K562 (cell line): ENCODE measurements around the gene APOBEC3G. TPM values are rescaled to one million over a fixed set of nuclear protein-coding genes. Genes with fewer than 3 reads are reported as not detected.

ENCODE experiments used
- ATAC-seq: fragments of 200-7000 bp; cut with Tn5 transposase; 3 replicates; pipeline ENCODE4 v1.9.1; 2020; ENCODE audit warnings: moderate library complexity
- BruUV-seq: library from RNA; stranded (reverse); fragments of 400-500 nt; replicated peaks from 2 replicates; lab custom pipeline; 2021; lab: Mats Ljungman, UMichigan
- CTCF ChIA-PET: fragments of 300-600 bp; formaldehyde crosslinking; extraction: SDS; loops from one replicate; lab custom pipeline; 2021; ENCODE audit warnings: low intra/inter-chr PET ratio; lab: Yijun Ruan, JAX
- POLR2A ChIA-PET: fragments of 300-600, 350-650 bp; sonication (Branson Sonifier 250); formaldehyde crosslinking; extraction: SDS; loops from one replicate; lab custom pipeline; 2021; ENCODE audit warnings: antibody characterized with exemption, inconsistent platforms; lab: Yijun Ruan, JAX
- DNase-seq, 4 experiments: peaks; one replicate each; pipeline versions ENCODE4 v3.0.0 to v3.0.0-alpha.2; 2011 to 2018; ENCODE audit warnings: low spot score in 3 of 4, mixed read lengths in 3 of 4; ENCODE audit errors: extremely low read depth in 1 of 4
- FAIRE-seq: peaks from 2 replicates; lab custom pipeline; 2011; peaks lifted over from hg19 to GRCh38; lab: Jason Lieb, UNC
- H2AFZ ChIP-seq: 2 replicates; pipeline ENCODE4 v1.6.0; 2011; ENCODE audit warnings: low read depth, low read length, control low read depth, inconsistent platforms
- H3K27ac ChIP-seq: fragments of 200-600 bp; 3 replicates; pipeline ENCODE4 v1.8.0; 2011; ENCODE audit warnings: low read depth, mild to moderate bottlenecking, control low read depth, inconsistent platforms, low read length, moderate library complexity, mixed read lengths; ENCODE audit errors: extremely low read depth
- H3K27me3 ChIP-seq, 2 experiments: fragments of 300-600 bp in 1 of 2; 2 replicates in 1 of 2; 3 replicates in 1 of 2; pipeline versions ENCODE4 v1.6.0 to v1.8.0; 2011; ENCODE audit warnings: inconsistent platforms in 2 of 2, low read length in 2 of 2, mild to moderate bottlenecking in 1 of 2, mixed read lengths in 1 of 2, moderate library complexity in 1 of 2; ENCODE audit not compliant: control insufficient read depth in 2 of 2, insufficient read depth in 2 of 2
- H3K36me3 ChIP-seq: fragments of 300-600 bp; 3 replicates; pipeline ENCODE4 v1.8.0; 2011; ENCODE audit warnings: mild to moderate bottlenecking, low read length, inconsistent platforms; ENCODE audit not compliant: control insufficient read depth, insufficient read depth
- H3K4me1 ChIP-seq, 2 experiments: fragments of 200-600 bp in 1 of 2; replicated peaks in 1 of 2; 2 replicates in 1 of 2; 3 replicates in 1 of 2; pipeline versions ENCODE4 v1.5.1 to v1.8.0; 2011; ENCODE audit warnings: inconsistent platforms in 2 of 2, low read length in 2 of 2, mild to moderate bottlenecking in 1 of 2, mixed read lengths in 1 of 2, moderate library complexity in 1 of 2; ENCODE audit not compliant: control insufficient read depth in 2 of 2, insufficient read depth in 2 of 2
- H3K4me2 ChIP-seq: 2 replicates; pipeline ENCODE4 v1.6.1; 2011; ENCODE audit warnings: low read length, control low read depth, inconsistent platforms, mixed read lengths; ENCODE audit not compliant: insufficient read depth
- H3K4me3 ChIP-seq: fragments of 200-600 bp; sonication (generic), shearing (Covaris generic); 2 replicates; pipeline ENCODE4 v1.5.1; 2016; ENCODE audit warnings: control low read depth, inconsistent platforms
- H3K79me2 ChIP-seq: fragments of 200-600 bp; 3 replicates; pipeline ENCODE4 v1.8.0; 2011; ENCODE audit warnings: low read length, inconsistent platforms; ENCODE audit not compliant: control insufficient read depth, insufficient read depth
- H3K9ac ChIP-seq, 2 experiments: 2 replicates each; pipeline versions ENCODE4 v1.6.0 to v1.6.1; 2011; ENCODE audit warnings: low read depth in 2 of 2, low read length in 2 of 2, control low read depth in 1 of 2, inconsistent platforms in 1 of 2, mild to moderate bottlenecking in 1 of 2, mixed read lengths in 1 of 2; ENCODE audit not compliant: insufficient read depth in 1 of 2
- H3K9me1 ChIP-seq: one replicate; pipeline ENCODE4 v1.6.0; 2011; ENCODE audit warnings: inconsistent platforms, mild to moderate bottlenecking, low read length, moderate library complexity; ENCODE audit not compliant: control insufficient read depth, insufficient read depth
- H3K9me3 ChIP-seq: replicated peaks from 2 replicates; pipeline ENCODE4 v1.5.1; 2011; ENCODE audit warnings: low read depth, low read length, inconsistent platforms; ENCODE audit not compliant: control insufficient read depth, insufficient read depth
- H4K20me1 ChIP-seq: replicated peaks from 2 replicates; pipeline ENCODE4 v1.6.1; 2011; ENCODE audit warnings: low read length, inconsistent platforms, mixed read lengths; ENCODE audit not compliant: control insufficient read depth, insufficient read depth
- CBX3 ChIP-seq, 2 experiments: IDR thresholded peaks; 1 replicate in 1 of 2; 2 replicates in 1 of 2; pipeline ENCODE4 v1.6.1; 2012; ENCODE audit warnings: inconsistent platforms in 2 of 2, low read length in 2 of 2, borderline replicate concordance in 1 of 2, control low read depth in 1 of 2
- FOXP1 ChIP-seq: sonication (generic); formaldehyde crosslinking; IDR thresholded peaks from 2 replicates; pipeline ENCODE4 v1.8.0; 2022; ENCODE audit warnings: mild to moderate bottlenecking, missing genetic modification reagents
- KDM1A ChIP-seq, 2 experiments: fragments of 450-650 bp; IDR thresholded peaks; 2 replicates each; pipeline ENCODE4 v1.6.1; 2016; ENCODE audit warnings: mild to moderate bottlenecking in 2 of 2
- MAFF ChIP-seq: IDR thresholded peaks from 2 replicates; pipeline ENCODE4 v1.6.1; 2012; ENCODE audit warnings: low read length, improper control_type of control experiment
- MEIS2 ChIP-seq: fragments of 450-650 bp; IDR thresholded peaks from 2 replicates; pipeline ENCODE4 v1.6.1; 2014; ENCODE audit warnings: mild to moderate bottlenecking; ENCODE audit not compliant: partially characterized antibody
- SPI1 ChIP-seq: IDR thresholded peaks from 2 replicates; pipeline ENCODE4 v1.6.1; 2011; ENCODE audit warnings: low read depth, low read length, control low read depth, borderline replicate concordance
- ZHX1 ChIP-seq: fragments of 150-350 bp; conservative IDR thresholded peaks from 2 replicates; pipeline ENCODE4 v1.6.1; 2014; ENCODE audit warnings: low read length
- ZNF644 ChIP-seq: fragments of 200-800 bp; sonication (Bioruptor generic); IDR thresholded peaks from 2 replicates; pipeline ENCODE4 v1.6.1; 2016; ENCODE audit warnings: low read depth, missing genetic modification characterization, missing compliant biosample characterization
- ZNF778 ChIP-seq: fragments of 450-650 bp; formaldehyde crosslinking; IDR thresholded peaks from 2 replicates; pipeline ENCODE4 v1.4.0; 2020; ENCODE audit warnings: mild to moderate bottlenecking, moderate library complexity
- WGBS: fragments of 100-300 bp; shearing (Covaris generic); methylation state at CpG from one replicate; pipeline ENCODE4 v1.1.6; 2016; ENCODE audit warnings: low coverage, mixed read lengths; ENCODE audit not compliant: insufficient coverage; ENCODE audit errors: missing lambda C conversion rate; 5-methylcytosine and 5-hydroxymethylcytosine counted together
- in situ Hi-C: fragments of 300-500 bp; cut with MboI; formaldehyde crosslinking; loops from 4 replicates; pipeline ENCODE4 v1.15.0; 2018; ENCODE audit warnings: inconsistent platforms, mixed read lengths
- intact Hi-C: fragments of 100-400 bp; cut with micrococcal nuclease; formaldehyde crosslinking; loops from 2 replicates; pipeline ENCODE4 v1.14.2; 2022
- polyA plus RNA-seq, 8 experiments: library from polyadenylated mRNA; depleted of rRNA in 4 of 8; stranded (reverse) in 5 of 8; unstranded in 3 of 8; fragments of >200 nt; fragmentation: Nextera tagmentation in 2 of 8; fragmentation: Illumina TruSeq in 1 of 8; extraction: Ambion mirVana in 2 of 8; extraction: Trizol in 1 of 8; gene quantifications; 2 replicates each; pipeline versions ENCODE4 v1.2.1 to v1.2.3, GENCODE V29; 2011 to 2014; ENCODE audit warnings: inconsistent platforms in 1 of 8, missing spikeins in 1 of 8
- total RNA-seq, 7 experiments: library from RNA; depleted of rRNA in 6 of 7; stranded (reverse); fragments of >200 nt in 6 of 7; fragmentation: Illumina TruSeq in 2 of 7; extraction: Trizol in 2 of 7; gene quantifications; 2 replicates each; pipeline versions ENCODE4 v1.2.1 to v1.2.3, GENCODE V29; 2011 to 2021; ENCODE audit warnings: low replicate concordance in 1 of 7
- TF ChIP-seq, protein P1 (sequence below): fragments of 450-650 bp; formaldehyde crosslinking; conservative IDR thresholded peaks from 2 replicates; pipeline ENCODE4 v1.4.0; 2022; ENCODE audit warnings: mild to moderate bottlenecking, missing genetic modification characterization
- TF ChIP-seq, protein P2 (sequence below): fragments of 450-650 bp; IDR thresholded peaks from 2 replicates; pipeline ENCODE4 v1.6.1; 2016
- TF ChIP-seq, protein P3 (sequence below), 2 experiments: fragments of 450-650 bp; IDR thresholded peaks; 2 replicates each; pipeline ENCODE4 v1.6.1; 2018; ENCODE audit warnings: mild to moderate bottlenecking in 2 of 2, low read depth in 1 of 2; ENCODE audit not compliant: partially characterized antibody in 2 of 2

Gene APOBEC3G
- total and polyA plus RNA-seq, 9 of the 15 experiments (the other 6 are each of a cell fraction or from before 2014, with no cell fraction given) = 5.2 to 20.8 (median 11.4) TPM

GRCh38 chr22:39108487-39108886 lies 31.4 kb downstream of the APOBEC3G start (continued):
- TF ChIP-seq, protein P1, sequence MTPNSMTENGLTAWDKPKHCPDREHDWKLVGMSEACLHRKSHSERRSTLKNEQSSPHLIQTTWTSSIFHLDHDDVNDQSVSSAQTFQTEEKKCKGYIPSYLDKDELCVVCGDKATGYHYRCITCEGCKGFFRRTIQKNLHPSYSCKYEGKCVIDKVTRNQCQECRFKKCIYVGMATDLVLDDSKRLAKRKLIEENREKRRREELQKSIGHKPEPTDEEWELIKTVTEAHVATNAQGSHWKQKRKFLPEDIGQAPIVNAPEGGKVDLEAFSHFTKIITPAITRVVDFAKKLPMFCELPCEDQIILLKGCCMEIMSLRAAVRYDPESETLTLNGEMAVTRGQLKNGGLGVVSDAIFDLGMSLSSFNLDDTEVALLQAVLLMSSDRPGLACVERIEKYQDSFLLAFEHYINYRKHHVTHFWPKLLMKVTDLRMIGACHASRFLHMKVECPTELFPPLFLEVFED (CRISPR knock-in tag) = no peak
- TF ChIP-seq CBX3 (IDR thresholded peaks at IDR 0.05; ENCODE audit: borderline replicate concordance in 1 of 2, low read length in 2 of 2) = no peak
- no peak for TF ChIP-seq ZHX1
- TF ChIP-seq FOXP1 (CRISPR knock-in tag) = no peak
- TF ChIP-seq MAFF = no peak
- TF ChIP-seq ZNF644 (tag) = peak; percentile 89

GRCh38 chr22:39109361-39109760 lies 32.3 kb downstream of the APOBEC3G start:
- no peak overlapping the region for H3K27ac ChIP-seq
- CTCF ChIA-PET = no interaction called here
- H3K79me2 ChIP-seq = no peaks in the 10 kb centered on the region
- TF ChIP-seq ZNF778 (CRISPR knock-in tag) = no peak
- TF ChIP-seq, protein P2, sequence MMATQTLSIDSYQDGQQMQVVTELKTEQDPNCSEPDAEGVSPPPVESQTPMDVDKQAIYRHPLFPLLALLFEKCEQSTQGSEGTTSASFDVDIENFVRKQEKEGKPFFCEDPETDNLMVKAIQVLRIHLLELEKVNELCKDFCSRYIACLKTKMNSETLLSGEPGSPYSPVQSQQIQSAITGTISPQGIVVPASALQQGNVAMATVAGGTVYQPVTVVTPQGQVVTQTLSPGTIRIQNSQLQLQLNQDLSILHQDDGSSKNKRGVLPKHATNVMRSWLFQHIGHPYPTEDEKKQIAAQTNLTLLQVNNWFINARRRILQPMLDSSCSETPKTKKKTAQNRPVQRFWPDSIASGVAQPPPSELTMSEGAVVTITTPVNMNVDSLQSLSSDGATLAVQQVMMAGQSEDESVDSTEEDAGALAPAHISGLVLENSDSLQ = peak; percentile 11; the same call in 1 of the 2 replicates
- peak; percentile 10 for TF ChIP-seq MEIS2
- TF ChIP-seq KDM1A (IDR thresholded peaks at IDR 0.05) = peak; percentile 35 to 49; a peak in 2 of 4 replicates
- TF ChIP-seq, protein P3, sequence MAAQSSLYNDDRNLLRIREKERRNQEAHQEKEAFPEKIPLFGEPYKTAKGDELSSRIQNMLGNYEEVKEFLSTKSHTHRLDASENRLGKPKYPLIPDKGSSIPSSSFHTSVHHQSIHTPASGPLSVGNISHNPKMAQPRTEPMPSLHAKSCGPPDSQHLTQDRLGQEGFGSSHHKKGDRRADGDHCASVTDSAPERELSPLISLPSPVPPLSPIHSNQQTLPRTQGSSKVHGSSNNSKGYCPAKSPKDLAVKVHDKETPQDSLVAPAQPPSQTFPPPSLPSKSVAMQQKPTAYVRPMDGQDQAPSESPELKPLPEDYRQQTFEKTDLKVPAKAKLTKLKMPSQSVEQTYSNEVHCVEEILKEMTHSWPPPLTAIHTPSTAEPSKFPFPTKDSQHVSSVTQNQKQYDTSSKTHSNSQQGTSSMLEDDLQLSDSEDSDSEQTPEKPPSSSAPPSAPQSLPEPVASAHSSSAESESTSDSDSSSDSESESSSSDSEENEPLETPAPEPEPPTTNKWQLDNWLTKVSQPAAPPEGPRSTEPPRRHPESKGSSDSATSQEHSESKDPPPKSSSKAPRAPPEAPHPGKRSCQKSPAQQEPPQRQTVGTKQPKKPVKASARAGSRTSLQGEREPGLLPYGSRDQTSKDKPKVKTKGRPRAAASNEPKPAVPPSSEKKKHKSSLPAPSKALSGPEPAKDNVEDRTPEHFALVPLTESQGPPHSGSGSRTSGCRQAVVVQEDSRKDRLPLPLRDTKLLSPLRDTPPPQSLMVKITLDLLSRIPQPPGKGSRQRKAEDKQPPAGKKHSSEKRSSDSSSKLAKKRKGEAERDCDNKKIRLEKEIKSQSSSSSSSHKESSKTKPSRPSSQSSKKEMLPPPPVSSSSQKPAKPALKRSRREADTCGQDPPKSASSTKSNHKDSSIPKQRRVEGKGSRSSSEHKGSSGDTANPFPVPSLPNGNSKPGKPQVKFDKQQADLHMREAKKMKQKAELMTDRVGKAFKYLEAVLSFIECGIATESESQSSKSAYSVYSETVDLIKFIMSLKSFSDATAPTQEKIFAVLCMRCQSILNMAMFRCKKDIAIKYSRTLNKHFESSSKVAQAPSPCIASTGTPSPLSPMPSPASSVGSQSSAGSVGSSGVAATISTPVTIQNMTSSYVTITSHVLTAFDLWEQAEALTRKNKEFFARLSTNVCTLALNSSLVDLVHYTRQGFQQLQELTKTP (IDR thresholded peaks at IDR 0.05; ENCODE audit: low read depth in 1 of 2, partially characterized antibody in 2 of 2) = no peak
- 0 out of 2 replicates have a peak, but pooled peaks have one; percentile 14 for TF ChIP-seq SPI1
- DNase-seq (no peak), FAIRE-seq (no peak), ATAC-seq (no peak)
- no peaks in the 10 kb centered on the region for H3K9me3 ChIP-seq
- no peaks in the 10 kb centered on the region; a peak in 1 of 5 replicates for H3K4me1 ChIP-seq
- H3K36me3 ChIP-seq = no peaks in the 10 kb centered on the region
- H2AFZ ChIP-seq = no peak overlapping the region
- H3K9me1 ChIP-seq = no peaks in the 10 kb centered on the region
- 28% methylated on average over 7 of the region's 9 CpGs for WGBS
- BruUV-seq = no TSS peak
- no peak overlapping the region for H3K4me3 ChIP-seq
- no peak overlapping the region for H3K4me2 ChIP-seq
- no peaks in the 10 kb centered on the region for H4K20me1 ChIP-seq
- in situ Hi-C loops = no loop called here
- POLR2A ChIA-PET = no interaction called here
- no peaks in the 10 kb centered on the region for H3K27me3 ChIP-seq
- H3K9ac ChIP-seq = no peak overlapping the region
- intact Hi-C loops = no loop called here
